ENCODE results near the gene B2M.
A peak's percentile ranks its signal among the peaks of the same experiment; 100 is the strongest.

GRCh38 chr15:44716983-44717602 is 5.8 kb downstream of the B2M start:
- TF ChIP-seq POLR2AphosphoS5 (IDR thresholded peaks at IDR 0.05; ENCODE audit: low read depth, low read length) (peak; percentile 77; the same call in 1 of the 2 replicates), POU2F2 (IDR thresholded peaks at IDR 0.05; ENCODE audit: low read depth, low read length) (no peak), TAF1 (IDR thresholded peaks at IDR 0.05; ENCODE audit: low read depth, low read length) (no peak), POLR2A (IDR thresholded peaks at IDR 0.05; ENCODE audit: low read depth, low read length) (peak; percentile 58), SPI1 (IDR thresholded peaks at IDR 0.05; ENCODE audit: low read depth, low read length) (no peak), PAX5 (IDR thresholded peaks at IDR 0.05; ENCODE audit: insufficient read depth, low read length, severe bottlenecking) (no peak)
